Transverse colon (tissue), 4 donors: ENCODE data around the gene IL10RA. TPM values are rescaled to one million over a fixed set of nuclear protein-coding genes. Genes with fewer than 3 reads are reported as not detected.
"Not testable (repeated sequence)": the region's sequence is repeated elsewhere in the genome, so short reads cannot be mapped to it uniquely, and the experiment has no call there.

Source experiments
- DNase-seq: peaks from one replicate; pipeline ENCODE4 v3.0.0-alpha.2; 2019
- H3K27ac ChIP-seq, 4 donors: fragments of 200-600 bp; sonication (generic); 2 replicates each; pipeline ENCODE4 v1.5.1; 2016 to 2018; ENCODE audit warnings: inconsistent platforms in 4 of 4
- H3K27me3 ChIP-seq: fragments of 200-600 bp; sonication (generic); 2 replicates; pipeline ENCODE4 v1.5.1; 2017; ENCODE audit warnings: inconsistent platforms
- H3K36me3 ChIP-seq, 4 donors: fragments of 200-600 bp; sonication (generic); 2 replicates each; pipeline ENCODE4 v1.5.1; 2017 to 2019; ENCODE audit warnings: inconsistent platforms in 4 of 4
- H3K4me1 ChIP-seq, 4 donors: fragments of 200-600 bp; sonication (generic); 2 replicates each; pipeline ENCODE4 v1.5.1; 2017 to 2020; ENCODE audit warnings: inconsistent platforms in 4 of 4
- H3K4me3 ChIP-seq, 4 donors: fragments of 200-600 bp; sonication (generic); 1 replicate in 1 of 4; 2 replicates in 3 of 4; pipeline versions ENCODE4 v1.5.1 to v1.6.1; 2017 to 2019; ENCODE audit warnings: inconsistent platforms in 4 of 4
- H3K9me3 ChIP-seq, 2 donors: fragments of 200-600 bp; sonication (generic); 2 replicates each; pipeline ENCODE4 v1.5.1; 2017 to 2019; ENCODE audit warnings: inconsistent platforms in 2 of 2
- CTCF ChIP-seq, 5 experiments: fragments of 200-600 bp in 3 of 5; fragments of 450-650 bp in 2 of 5; sonication (generic) in 3 of 5; IDR thresholded peaks; 1 replicate in 2 of 5; 2 replicates in 3 of 5; pipeline ENCODE4 v1.5.1; 2016 to 2017; ENCODE audit warnings: antibody characterized with exemption in 5 of 5, inconsistent platforms in 3 of 5, mild to moderate bottlenecking in 2 of 5, moderate library complexity in 1 of 5
- EP300 ChIP-seq: sonication (generic); formaldehyde crosslinking; IDR thresholded peaks from one replicate; pipeline ENCODE4 v1.6.1; 2017; ENCODE audit warnings: antibody characterized with exemption, low read depth
- POLR2A ChIP-seq: fragments of 450-650 bp; IDR thresholded peaks from one replicate; pipeline ENCODE4 v1.6.1; 2016; ENCODE audit warnings: antibody characterized with exemption, mild to moderate bottlenecking, moderate library complexity
- POLR2AphosphoS5 ChIP-seq, 3 donors: sonication (generic); formaldehyde crosslinking; IDR thresholded peaks; one replicate each; pipeline ENCODE4 v1.6.1; 2016; ENCODE audit warnings: antibody characterized with exemption in 3 of 3
- WGBS, 2 donors: methylation state at CpG; one replicate each; pipeline ENCODE4 v1.1.5; 2018; ENCODE audit warnings: low coverage in 1 of 2; 5-methylcytosine and 5-hydroxymethylcytosine counted together
- in situ Hi-C, 4 donors: fragments of 200-750 bp; cut with MboI; loops; one replicate each; pipeline versions ENCODE4 v1.15.0 to v1.15.1; 2017; ENCODE audit warnings: low sequenced_read_pairs in 3 of 4, low pct_ligation_motif_present in 1 of 4, low pct_unique_long_range_greater_than_20kb in 1 of 4
- intact Hi-C: fragments of 100-400 bp; cut with DNase I; formaldehyde crosslinking; loops from one replicate; pipeline ENCODE4 v1.15.1; 2023; ENCODE audit warnings: low total_unique reads
- total RNA-seq, 4 donors: library from RNA; depleted of rRNA; stranded (reverse); fragments of >200 nt; gene quantifications; one replicate each; pipeline ENCODE4 v1.1.0, GENCODE V29; 2016

The IL10RA gene
- total RNA-seq, 4 donors from 2014 or later: 2.8 to 25.4 (median 18.4) TPM

DNA sequence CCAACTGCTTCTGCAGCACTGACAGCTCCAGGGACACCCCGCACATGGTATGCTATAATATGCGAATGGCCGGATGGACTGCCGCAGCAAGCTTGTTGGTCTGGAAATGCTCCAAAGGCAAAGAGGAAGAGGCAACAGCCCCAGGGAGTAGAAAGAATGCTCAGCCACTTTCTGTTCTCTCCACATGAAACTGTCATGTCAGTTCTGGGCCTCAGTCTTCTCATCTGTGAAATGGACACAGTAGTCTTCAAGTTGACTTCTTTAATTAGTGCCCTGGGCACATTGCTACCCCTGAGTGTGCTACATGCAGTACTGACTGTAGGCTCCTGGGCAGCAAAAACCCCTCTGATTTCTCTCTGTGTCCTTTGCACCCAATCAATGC is 19.9 kb downstream of the IL10RA start:
- peak overlapping the region; percentile 70 to 76 (median 72) for H3K27ac ChIP-seq
- H3K36me3 ChIP-seq: no peaks in the 10 kb centered on the region
- no peak overlapping the region for H3K4me3 ChIP-seq
- WGBS, 2 donors: 96 to 97% methylated on average over 4 of the region's 4 CpGs
- no peak for DNase-seq
- H3K4me1 ChIP-seq: peaks cover 8 to 31% (median 9%) of the 10 kb centered on the region in 4 donors
- no peak for TF ChIP-seq EP300
- TF ChIP-seq POLR2A: no peak
- TF ChIP-seq CTCF (IDR thresholded peaks at IDR 0.05): no peak
- no peak for TF ChIP-seq POLR2AphosphoS5 (IDR thresholded peaks at IDR 0.05)
- H3K9me3 ChIP-seq: no peaks in the 10 kb centered on the region
- no peaks in the 10 kb centered on the region for H3K27me3 ChIP-seq
- in situ Hi-C loops (no loop called here), intact Hi-C loops (no loop called here)

GRCh38 chr11:118007040-118007439 is 20.8 kb downstream of the IL10RA start:
- Histone ChIP-seq H3K36me3 (no peaks in the 10 kb centered on the region), H3K4me1 (peaks cover 8 to 28% (median 9%) of the 10 kb centered on the region in 4 donors), H3K27me3 (no peaks in the 10 kb centered on the region), H3K9me3 (no peaks in the 10 kb centered on the region), H3K4me3 (no peak overlapping the region), H3K27ac (peak overlapping the region; percentile 70 to 76 (median 72))
- TF ChIP-seq POLR2A: no peak
- no peak for DNase-seq
- WGBS, 2 donors: 80 to 87% methylated on average over 2 to 5 of the region's 5 CpGs
- in situ Hi-C loops: no loop called here
- intact Hi-C loops: no loop called here

GRCh38 chr11:118007563-118008270 is 21.5 kb downstream of the IL10RA start:
- H3K27me3 ChIP-seq, intact Hi-C loops, H3K36me3 ChIP-seq, H3K4me3 ChIP-seq, H3K9me3 ChIP-seq, in situ Hi-C loops: not testable (repeated sequence)
- Histone ChIP-seq H3K4me1 (peaks cover 4 to 23% (median 6%) of the 10 kb centered on the region in 4 donors), H3K27ac (peak overlapping the region; percentile 70 to 76 (median 72))
- 29 to 83% methylated on average over 1 to 11 of the region's 11 CpGs for WGBS, 2 donors
- peak; percentile 62 for DNase-seq
- peak in 1 of 3 donors; percentile 19 for TF ChIP-seq POLR2AphosphoS5 (IDR thresholded peaks at IDR 0.05)

DNA sequence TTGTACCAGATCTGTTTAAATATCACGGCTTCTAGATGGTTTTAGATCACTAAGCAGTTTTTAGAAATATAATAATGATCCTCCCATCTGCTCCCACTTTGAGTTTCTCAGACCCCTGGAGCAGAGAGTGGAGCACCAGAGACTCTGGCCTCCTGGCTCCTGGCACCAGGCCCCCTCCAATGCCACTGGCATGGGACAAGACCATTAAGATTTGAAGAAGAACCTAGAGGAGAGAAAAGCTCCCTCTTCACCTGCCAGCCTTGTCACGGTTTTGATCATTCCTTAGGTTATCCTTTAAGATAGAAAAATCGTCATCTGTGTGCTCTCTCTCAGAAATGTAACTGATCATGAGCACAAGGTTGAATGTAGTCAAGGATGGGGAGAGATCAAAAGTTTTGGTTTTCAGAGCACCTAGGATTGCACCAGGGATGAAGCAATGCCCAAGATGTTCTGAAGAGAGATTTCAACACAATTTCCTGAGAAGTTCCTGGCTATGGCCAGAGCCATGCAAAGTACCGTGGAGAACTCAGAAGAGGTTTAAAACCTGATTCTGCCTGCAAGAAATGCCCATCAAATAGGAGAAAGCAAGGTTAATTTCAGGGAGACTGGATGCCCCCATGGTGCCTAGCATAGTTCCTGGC is 22.2 kb downstream of the IL10RA start:
- 65 to 80% methylated on average over 4 of the region's 4 CpGs for WGBS, 2 donors
- TF ChIP-seq POLR2AphosphoS5 (IDR thresholded peaks at IDR 0.05) (no peak), POLR2A (no peak), CTCF (IDR thresholded peaks at IDR 0.05) (no peak), EP300 (no peak)
- Histone ChIP-seq H3K9me3 (no peaks in the 10 kb centered on the region), H3K27ac (peak overlapping the region; percentile 70 to 76 (median 72)), H3K4me3 (no peak overlapping the region), H3K4me1 (peaks cover 0 to 20% (median 2%) of the 10 kb centered on the region in 4 donors), H3K36me3 (no peaks in the 10 kb centered on the region), H3K27me3 (no peaks in the 10 kb centered on the region)
- intact Hi-C loops: no loop called here
- in situ Hi-C loops: no loop called here
- no peak for DNase-seq

DNA sequence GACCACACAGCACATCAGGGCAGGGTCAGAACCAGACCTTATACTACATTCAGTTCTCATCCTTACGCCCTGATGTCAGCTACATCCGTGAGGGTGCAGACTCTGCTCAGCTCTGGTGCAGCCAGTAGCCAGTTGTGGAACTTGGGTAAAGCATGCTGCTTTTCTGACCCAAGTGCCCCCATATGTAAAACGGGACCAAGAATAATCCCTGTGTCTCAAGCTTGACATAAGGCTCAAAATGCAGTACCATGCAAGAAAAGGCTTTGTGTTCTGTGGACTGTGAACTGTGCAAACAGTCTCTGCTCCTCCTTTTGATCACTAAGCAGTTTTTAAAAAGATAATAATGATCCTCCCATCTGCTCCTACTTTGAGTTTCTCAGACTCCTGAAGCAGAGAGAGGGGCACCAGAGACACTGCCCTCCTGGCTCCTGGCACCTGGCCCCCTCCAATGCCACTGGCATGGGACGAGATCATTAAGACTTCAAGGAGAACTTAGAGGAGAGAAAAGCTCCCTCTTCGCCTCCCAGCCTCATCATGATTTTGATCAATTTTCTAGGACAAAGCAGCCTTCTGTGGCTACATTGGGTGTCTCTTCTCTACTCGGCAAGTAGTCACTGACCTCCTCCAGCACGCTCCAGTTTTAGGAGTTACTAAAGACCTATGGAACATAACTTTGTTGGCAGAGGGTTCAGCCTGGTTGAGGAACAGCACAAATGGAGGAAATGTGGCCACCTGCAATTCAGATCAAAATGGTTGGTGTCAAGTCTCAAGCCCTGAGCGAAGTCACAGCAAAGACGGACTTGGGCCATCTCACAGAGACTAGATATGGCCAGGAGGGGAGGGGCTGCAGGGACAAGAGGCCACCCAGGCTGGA is 23.9 kb downstream of the IL10RA start:
- no peak overlapping the region for H3K4me3 ChIP-seq
- in situ Hi-C loops: no loop called here
- H3K27ac ChIP-seq: peak overlapping the region; percentile 65 to 81 (median 73)
- WGBS, 2 donors: 60 to 78% methylated on average over 4 to 9 of the region's 9 CpGs
- no peaks in the 10 kb centered on the region for H3K36me3 ChIP-seq
- no peaks in the 10 kb centered on the region for H3K27me3 ChIP-seq
- no peak for DNase-seq
- intact Hi-C loops: no loop called here
- H3K9me3 ChIP-seq: no peaks in the 10 kb centered on the region
- TF ChIP-seq POLR2A (no peak), POLR2AphosphoS5 (IDR thresholded peaks at IDR 0.05) (no peak), CTCF (IDR thresholded peaks at IDR 0.05) (no peak), EP300 (no peak)
- H3K4me1 ChIP-seq: peaks cover 0 to 20% (median 0%) of the 10 kb centered on the region in 4 donors
